Dedifferentiated amniotic fluid mesenchymal stem cell (primary cell): ENCODE results near the gene DDC.
"Not testable (repeated sequence)": the region's sequence is repeated elsewhere in the genome, so short reads cannot be mapped to it uniquely, and the experiment has no call there.

Experiments used
- DNase-seq: peaks from one replicate; pipeline ENCODE4 v3.0.0-alpha.2; 2016; ENCODE audit errors: extremely low spot score

DDC gene

DNA sequence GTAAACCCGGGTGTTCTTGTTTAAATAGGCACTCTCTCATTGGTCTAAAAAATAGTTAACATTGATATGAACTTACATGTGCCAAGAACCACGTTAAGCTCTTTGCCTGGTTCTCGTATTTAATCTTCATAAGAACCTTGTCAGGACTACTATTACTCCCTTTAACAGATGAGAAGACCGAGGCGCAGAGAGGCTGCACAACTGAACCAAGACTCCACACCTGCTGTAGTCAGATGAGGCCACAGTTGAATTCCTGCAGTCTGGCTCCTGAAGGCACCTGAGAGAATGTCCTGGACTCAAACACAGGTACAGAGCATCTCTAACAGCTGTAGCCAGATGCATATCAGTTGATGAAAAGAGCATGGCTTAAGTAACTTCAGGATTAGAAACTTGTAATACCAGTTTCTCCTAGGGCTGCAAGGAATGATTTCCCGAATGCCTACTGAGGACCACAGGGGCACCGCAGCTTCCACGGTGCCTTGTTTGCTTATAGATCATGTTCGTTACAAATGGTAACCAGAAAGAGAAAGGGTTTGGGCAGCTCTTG lies 9.5 kb downstream of the DDC start:
- no peak for DNase-seq

GRCh38 chr7:50554431-50555322 lies 10.5 kb downstream of the DDC start:
- DNase-seq = no peak

- no peak for DNase-seq
These were observed 11.2 kb downstream of the DDC start for GRCh38 chr7:50553973-50554372.

DNA sequence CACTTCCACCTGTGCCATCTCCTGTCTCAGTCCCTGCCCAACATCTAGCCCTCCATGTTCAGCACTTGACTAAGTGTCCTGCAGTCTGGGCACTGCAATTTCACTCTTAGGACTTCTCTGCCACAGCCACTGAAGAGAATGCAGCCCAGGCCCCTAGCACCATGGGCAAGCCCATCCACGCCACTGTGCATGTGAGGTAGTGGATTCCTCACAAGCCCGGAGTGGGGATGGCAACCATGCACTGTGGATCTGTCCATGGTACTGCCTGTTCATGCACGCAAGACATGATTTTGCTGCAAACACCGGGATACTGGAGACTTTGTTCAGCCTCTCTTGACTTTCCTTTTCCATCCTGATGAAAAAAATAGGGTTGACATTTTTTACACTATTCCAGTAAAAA lies 12.3 kb downstream of the DDC start:
- no peak for DNase-seq

- no peak for DNase-seq
These were observed 13.1 kb downstream of the DDC start for GRCh38 chr7:50552139-50552538.

- DNase-seq = not testable (repeated sequence)
These were observed 19.6 kb downstream of the DDC start for GRCh38 chr7:50545613-50546012.

- no peak for DNase-seq
These were observed 20.2 kb downstream of the DDC start for GRCh38 chr7:50544992-50545391.

- DNase-seq = no peak
These were observed 21.3 kb downstream of the DDC start for GRCh38 chr7:50543776-50544442.

DNA sequence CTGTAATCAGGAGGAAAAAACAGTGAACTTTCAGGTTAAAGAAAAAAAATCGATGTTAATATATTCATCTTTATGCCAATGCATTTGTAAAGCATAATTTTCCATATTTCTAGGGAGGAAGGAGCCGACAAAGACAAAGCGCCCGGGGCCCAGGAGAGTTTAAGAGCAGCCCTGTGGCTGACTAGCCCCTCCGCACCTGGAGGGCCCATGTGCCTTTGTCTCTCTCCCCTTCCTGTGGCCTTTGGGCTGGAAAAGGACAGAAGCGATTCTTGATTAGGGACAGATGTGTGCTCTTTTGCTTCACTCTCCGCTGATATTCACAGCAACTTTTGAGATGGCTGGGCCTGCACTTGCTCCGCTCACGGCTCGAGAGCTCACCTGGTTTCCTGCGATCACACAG lies 23.1 kb downstream of the DDC start:
- DNase-seq = no peak

DNA sequence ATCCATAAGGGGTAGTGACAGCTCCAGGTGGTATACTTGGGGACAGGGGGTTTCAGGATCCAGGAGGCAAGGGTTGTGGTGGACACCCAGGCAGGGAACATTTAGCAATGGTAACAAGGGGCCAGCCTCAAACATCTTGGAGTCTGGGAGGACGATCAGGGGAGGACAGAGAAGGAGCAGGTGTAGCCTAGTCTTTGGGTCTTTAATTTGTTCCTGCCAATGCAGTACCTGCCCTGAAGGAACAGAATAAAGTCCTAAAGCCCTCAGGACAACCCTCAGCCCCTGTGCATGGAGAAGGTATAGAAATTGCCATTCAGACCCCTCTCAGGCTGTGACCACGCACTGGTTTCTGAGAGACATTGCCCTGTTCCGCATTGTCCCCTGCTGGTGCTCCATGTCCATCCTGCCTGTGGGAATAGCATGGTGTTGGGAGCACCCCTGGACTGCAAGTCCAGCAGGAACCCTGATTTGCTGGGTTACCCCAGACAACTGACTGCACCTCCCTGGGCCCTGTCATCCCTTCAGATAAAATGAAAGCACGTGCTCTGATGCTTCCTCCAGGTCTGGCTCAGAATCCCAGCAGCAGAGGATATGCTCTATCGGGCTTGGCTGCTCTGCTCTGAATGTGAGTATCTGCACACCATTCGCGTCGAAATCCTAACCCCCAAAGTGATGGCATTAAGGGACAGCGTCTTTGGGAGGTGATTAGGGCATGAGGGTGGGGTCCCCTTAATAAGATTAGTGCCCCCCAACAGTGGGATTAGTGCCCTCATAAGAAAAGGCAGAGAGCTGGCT lies 24.2 kb downstream of the DDC start:
- DNase-seq = no peak

DNA sequence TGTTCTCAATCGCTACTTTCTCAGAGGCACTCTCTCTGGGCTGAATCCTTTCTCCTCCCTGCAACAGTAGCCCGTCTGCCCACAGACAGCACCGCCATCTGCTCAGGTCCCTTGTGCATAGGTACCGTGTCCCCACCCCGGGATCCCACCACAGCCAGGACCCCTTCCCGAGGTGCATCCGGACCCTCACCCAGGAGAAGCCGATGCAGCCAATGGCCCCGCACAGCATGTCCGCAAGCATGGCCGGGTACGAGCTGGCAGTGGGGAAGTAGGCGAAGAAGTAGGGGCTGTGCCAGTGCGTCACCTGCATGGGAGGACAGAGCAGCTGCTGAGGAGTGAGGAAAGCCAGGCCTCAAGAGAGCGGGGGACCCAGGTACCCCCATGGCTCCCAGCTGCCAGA lies 25.5 kb downstream of the DDC start:
- DNase-seq = no peak

DNA sequence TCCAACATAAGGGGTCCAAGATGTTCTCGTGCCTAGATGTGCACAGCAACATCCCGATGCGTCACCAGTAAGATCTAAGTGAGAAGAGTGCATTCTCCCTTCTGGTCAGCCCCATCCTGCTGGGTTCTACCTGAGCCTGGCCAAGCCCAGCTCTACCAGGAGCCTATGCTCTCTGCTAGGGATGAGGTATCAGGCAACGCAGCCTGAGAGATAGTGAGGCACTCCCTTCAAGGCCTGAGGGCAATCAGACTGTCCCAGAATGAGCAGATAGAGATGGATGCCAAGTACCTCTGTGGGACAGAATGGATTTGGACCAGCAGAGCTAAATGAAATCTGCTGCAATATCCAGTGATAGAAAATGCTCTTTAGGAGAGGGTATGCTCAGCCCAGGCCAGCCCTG lies 26.7 kb downstream of the DDC start:
- DNase-seq = no peak

- DNase-seq = no peak
These were observed 27.8 kb downstream of the DDC start for GRCh38 chr7:50537417-50537816.

GRCh38 chr7:50535291-50535711 lies 29.9 kb downstream of the DDC start:
- not testable (repeated sequence) for DNase-seq

DNA sequence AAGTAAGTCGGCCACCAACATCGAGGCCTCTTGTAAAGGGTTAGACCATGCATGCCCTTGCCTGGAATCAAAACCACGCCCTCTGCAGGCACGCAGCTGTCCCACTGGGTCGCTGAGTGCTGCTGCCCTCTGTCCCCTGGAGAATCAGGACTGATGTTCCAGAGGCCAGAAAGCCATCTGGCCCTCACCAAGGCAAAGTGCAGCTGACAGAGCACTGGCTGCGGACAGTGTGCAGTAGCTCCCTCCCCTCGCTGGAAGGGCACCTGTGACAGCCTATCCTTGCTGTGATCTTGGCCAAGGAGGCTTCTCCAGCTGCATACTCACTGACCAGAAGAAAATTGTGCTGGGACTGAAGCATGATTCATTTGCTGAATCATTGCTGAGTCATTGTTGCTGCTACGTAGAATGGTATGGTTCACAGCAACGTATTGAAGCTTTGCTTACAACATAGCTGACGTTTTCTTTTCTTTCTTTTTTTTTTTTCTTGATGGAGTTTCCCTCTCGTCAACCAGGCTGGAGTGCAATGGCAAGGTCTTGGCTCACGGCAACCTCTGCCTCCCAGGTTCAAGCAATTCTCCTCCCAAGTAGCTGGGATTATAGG lies 30.4 kb downstream of the DDC start:
- DNase-seq = peak; percentile 90

- no peak for DNase-seq
These were observed 31.3 kb downstream of the DDC start for GRCh38 chr7:50533866-50534265.

- DNase-seq = no peak
These were observed 33.3 kb downstream of the DDC start for GRCh38 chr7:50531928-50532327.

DNA sequence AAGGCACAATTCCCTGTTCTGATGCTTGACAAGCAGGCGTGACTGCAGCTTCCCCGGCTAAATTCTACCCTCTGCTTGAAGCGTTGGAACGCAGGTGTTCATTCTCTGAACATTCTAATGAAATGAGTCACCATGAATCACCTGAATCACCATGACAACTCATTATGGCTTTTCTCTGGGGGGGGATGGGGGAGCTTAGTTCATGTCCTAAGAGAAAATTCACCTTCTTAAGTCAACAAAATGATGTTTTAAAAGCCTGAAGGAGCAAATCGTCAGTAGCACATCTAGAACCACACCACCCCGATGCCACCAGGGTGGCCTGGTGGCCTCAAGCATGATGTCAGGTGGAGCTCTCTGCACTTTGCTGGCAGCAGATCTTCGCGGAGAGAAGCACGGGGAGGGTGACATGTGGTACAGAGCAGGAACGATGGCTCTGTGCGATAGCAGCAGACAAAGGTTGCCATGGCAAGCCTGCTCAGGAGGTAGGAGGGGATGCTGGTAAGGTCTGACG lies 33.7 kb downstream of the DDC start:
- no peak for DNase-seq

- no peak for DNase-seq
These were observed 34.4 kb downstream of the DDC start for GRCh38 chr7:50530766-50531165.

GRCh38 chr7:50529093-50529862 lies 35.9 kb downstream of the DDC start:
- no peak for DNase-seq
